ENCODE results near the gene MAD2L1BP. TPM values are rescaled to one million over a fixed set of nuclear protein-coding genes. Genes with fewer than 3 reads are reported as not detected.

Gene MAD2L1BP
- total and polyA plus RNA-seq, 2 of the 4 experiments (the other 2 are of a cell fraction) = 28.1 to 50.2 TPM

DNA sequence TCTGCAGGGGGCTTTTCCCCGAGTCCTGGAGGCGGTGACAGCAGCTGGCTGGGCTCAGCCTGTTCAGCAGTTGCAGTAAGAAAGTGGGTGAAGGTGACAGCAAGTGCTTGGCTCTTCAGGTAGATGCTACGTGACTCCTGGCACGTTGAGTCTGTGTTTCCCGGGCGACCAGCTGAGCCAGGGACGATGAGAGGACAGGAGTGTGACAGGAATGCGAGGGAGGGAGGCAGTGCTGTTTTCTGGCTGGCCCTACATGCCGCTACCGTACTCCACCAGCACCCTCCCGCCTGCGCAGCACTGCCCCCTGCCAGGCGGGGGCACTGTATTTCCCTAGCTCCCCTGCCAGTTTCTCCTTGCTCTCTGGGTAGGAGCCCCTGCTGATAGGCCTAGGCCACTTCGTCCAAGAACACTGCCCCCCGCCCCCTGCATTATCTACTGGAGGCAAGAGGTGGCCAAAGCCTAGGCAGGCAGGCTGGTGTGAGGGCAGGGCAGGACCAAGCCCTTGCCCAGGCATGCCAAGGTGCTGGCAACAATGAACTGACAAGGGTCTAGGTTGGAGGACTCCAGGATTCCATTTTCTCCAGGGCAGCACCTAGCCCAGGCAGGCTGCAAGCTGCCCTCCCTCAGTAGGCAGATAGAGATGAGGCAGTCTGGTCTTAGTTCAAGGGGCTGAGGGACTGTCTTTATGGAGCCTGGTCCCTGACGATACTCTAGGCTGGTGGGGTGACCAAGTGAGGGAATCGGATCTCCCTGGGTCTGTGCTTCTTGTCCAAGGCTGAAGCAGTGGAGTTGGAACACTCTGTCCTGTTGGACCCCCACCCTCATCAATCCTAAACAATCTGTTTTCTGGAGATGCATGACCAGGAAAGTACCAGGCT lies 32.8 kb downstream of the MAD2L1BP start (continued):
- TF ChIP-seq, protein P1, sequence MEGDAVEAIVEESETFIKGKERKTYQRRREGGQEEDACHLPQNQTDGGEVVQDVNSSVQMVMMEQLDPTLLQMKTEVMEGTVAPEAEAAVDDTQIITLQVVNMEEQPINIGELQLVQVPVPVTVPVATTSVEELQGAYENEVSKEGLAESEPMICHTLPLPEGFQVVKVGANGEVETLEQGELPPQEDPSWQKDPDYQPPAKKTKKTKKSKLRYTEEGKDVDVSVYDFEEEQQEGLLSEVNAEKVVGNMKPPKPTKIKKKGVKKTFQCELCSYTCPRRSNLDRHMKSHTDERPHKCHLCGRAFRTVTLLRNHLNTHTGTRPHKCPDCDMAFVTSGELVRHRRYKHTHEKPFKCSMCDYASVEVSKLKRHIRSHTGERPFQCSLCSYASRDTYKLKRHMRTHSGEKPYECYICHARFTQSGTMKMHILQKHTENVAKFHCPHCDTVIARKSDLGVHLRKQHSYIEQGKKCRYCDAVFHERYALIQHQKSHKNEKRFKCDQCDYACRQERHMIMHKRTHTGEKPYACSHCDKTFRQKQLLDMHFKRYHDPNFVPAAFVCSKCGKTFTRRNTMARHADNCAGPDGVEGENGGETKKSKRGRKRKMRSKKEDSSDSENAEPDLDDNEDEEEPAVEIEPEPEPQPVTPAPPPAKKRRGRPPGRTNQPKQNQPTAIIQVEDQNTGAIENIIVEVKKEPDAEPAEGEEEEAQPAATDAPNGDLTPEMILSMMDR (conservative IDR thresholded peaks at IDR 0.05; ENCODE audit: low read depth, low read length) = peak; percentile 52

Measured in IMR-90 (cell line).